Breast epithelium (tissue), 3 donors: Measurements from ENCODE around the gene DCHS2.

Experiments used
- POLR2A ChIP-seq: fragments of 450-650 bp; IDR thresholded peaks from one replicate; pipeline ENCODE4 v1.6.1; 2016; ENCODE audit warnings: antibody characterized with exemption, mild to moderate bottlenecking, moderate library complexity
- POLR2AphosphoS5 ChIP-seq, 3 donors: sonication (generic); formaldehyde crosslinking; IDR thresholded peaks; one replicate each; pipeline ENCODE4 v1.6.1; 2017; ENCODE audit warnings: antibody characterized with exemption in 3 of 3

GRCh38 chr4:154310578-154310977 lies 181.0 kb downstream of the DCHS2 start:
- TF ChIP-seq POLR2AphosphoS5 (IDR thresholded peaks at IDR 0.05) (no peak), POLR2A (no peak)
